ENCODE data around the gene JAK1. TPM values are rescaled to one million over a fixed set of nuclear protein-coding genes. Genes with fewer than 3 reads are reported as not detected.

JAK1 gene
- total and polyA plus RNA-seq, 2 experiments from 2014 or later: 8.0 to 19.5 TPM

GRCh38 chr1:64857347-64857746 is 109.0 kb downstream of the JAK1 start:
- no peaks in the 10 kb centered on the region for H3K79me2 ChIP-seq (replicated peaks; ENCODE audit: insufficient read depth)
- no peak overlapping the region for H3K27ac Mint-ChIP-seq

GRCh38 chr1:64856553-64856952 is 109.8 kb downstream of the JAK1 start:
- DNase-seq (ENCODE audit: low spot score) (no peak), ATAC-seq (no peak; the same call in 2 of the 3 replicates)
- no peaks in the 10 kb centered on the region for H4K20me1 ChIP-seq (replicated peaks; ENCODE audit: insufficient read depth)
- peaks cover 11% of the 10 kb centered on the region for H3K27me3 Mint-ChIP-seq (ENCODE audit: insufficient read depth, low read depth, poor library complexity)
- no peak overlapping the region for H3K4me2 ChIP-seq
- peaks cover 24% of the 10 kb centered on the region for H3K36me3 Mint-ChIP-seq (ENCODE audit: low read depth)
- peaks cover 16% of the 10 kb centered on the region for H3K4me1 Mint-ChIP-seq
- H3K27ac Mint-ChIP-seq: peak overlapping the region; percentile 83; the same call in 1 of the 2 replicates
- H2AFZ ChIP-seq: no peak overlapping the region
- no peaks in the 10 kb centered on the region for H3F3A ChIP-seq (replicated peaks; ENCODE audit: low read depth)
- no peaks in the 10 kb centered on the region; the same call in 1 of the 2 replicates for H3K36me3 ChIP-seq (ENCODE audit: insufficient read depth)
- no peaks in the 10 kb centered on the region for H3K9me2 ChIP-seq (ENCODE audit: insufficient read depth)
- no peaks in the 10 kb centered on the region; the same call in 2 of the 3 replicates for H3K9me3 Mint-ChIP-seq
- no peak overlapping the region for H3K27ac ChIP-seq (ENCODE audit: low read depth)
- no peak overlapping the region for H3K4me3 Mint-ChIP-seq
- no peak overlapping the region for H3K4me3 ChIP-seq
- H3K79me2 ChIP-seq (replicated peaks; ENCODE audit: insufficient read depth): no peaks in the 10 kb centered on the region
- no peak for TF ChIP-seq ZNF331 (CRISPR knock-in tag; IDR thresholded peaks at IDR 0.05; ENCODE audit: low read depth)
- TF ChIP-seq NANOG (IDR thresholded peaks at IDR 0.05; ENCODE audit: borderline replicate concordance): no peak
- TF ChIP-seq CTCF (conservative IDR thresholded peaks at IDR 0.05; ENCODE audit: low read depth in 2 of 2): 0 out of 4 replicates have a peak, but pooled peaks of 1 of the 2 experiments have one; percentile 17
- no peak for TF ChIP-seq JUNB (IDR thresholded peaks at IDR 0.05; ENCODE audit: unreplicated experiment)
- H3K4me1 ChIP-seq (ENCODE audit: insufficient read depth): peaks cover 4% of the 10 kb centered on the region
- H3K27me3 ChIP-seq (ENCODE audit: insufficient read depth): no peaks in the 10 kb centered on the region

More at GRCh38 chr1:64857347-64857746, 109.0 kb downstream of the JAK1 start:
- H4K20me1 ChIP-seq (replicated peaks; ENCODE audit: insufficient read depth): no peaks in the 10 kb centered on the region
- Mint-ChIP-seq H3K27me3 (ENCODE audit: insufficient read depth, low read depth, poor library complexity) (peaks cover 11% of the 10 kb centered on the region), H3K4me1 (peaks cover 20% of the 10 kb centered on the region), H3K4me3 (no peak overlapping the region), H3K36me3 (ENCODE audit: low read depth) (peaks cover 24% of the 10 kb centered on the region), H3K9me3 (no peaks in the 10 kb centered on the region; the same call in 2 of the 3 replicates)
- H3K4me1 ChIP-seq (ENCODE audit: insufficient read depth): peaks cover 9% of the 10 kb centered on the region
- no peak for TF ChIP-seq POLR2AphosphoS5 (IDR thresholded peaks at IDR 0.05; ENCODE audit: low read depth)
- TF ChIP-seq ZNF114 (CRISPR knock-in tag; IDR thresholded peaks at IDR 0.05): no peak
- no peak for TF ChIP-seq EZH2 (IDR thresholded peaks at IDR 0.05; ENCODE audit: low read depth, unreplicated experiment)
- TF ChIP-seq JUNB (IDR thresholded peaks at IDR 0.05; ENCODE audit: unreplicated experiment): no peak
- no peak for TF ChIP-seq REST (IDR thresholded peaks at IDR 0.05; ENCODE audit: unreplicated experiment)
- no peak overlapping the region for H3K4me3 ChIP-seq
- no peak overlapping the region for H2AFZ ChIP-seq
- ATAC-seq: no peak
- H3K36me3 ChIP-seq (ENCODE audit: insufficient read depth): no peaks in the 10 kb centered on the region; the same call in 1 of the 2 replicates
- no peak for DNase-seq (ENCODE audit: low spot score)
- H3K9me2 ChIP-seq (ENCODE audit: insufficient read depth): no peaks in the 10 kb centered on the region
- no peaks in the 10 kb centered on the region for H3K27me3 ChIP-seq (ENCODE audit: insufficient read depth)
- no peak overlapping the region for H3K4me2 ChIP-seq
- no peak overlapping the region for H3K27ac ChIP-seq (ENCODE audit: low read depth)
- no peaks in the 10 kb centered on the region for H3F3A ChIP-seq (replicated peaks; ENCODE audit: low read depth)

Data from GM23338 (cell line).